Measurements from ENCODE around the gene IGFLR1.

DNA sequence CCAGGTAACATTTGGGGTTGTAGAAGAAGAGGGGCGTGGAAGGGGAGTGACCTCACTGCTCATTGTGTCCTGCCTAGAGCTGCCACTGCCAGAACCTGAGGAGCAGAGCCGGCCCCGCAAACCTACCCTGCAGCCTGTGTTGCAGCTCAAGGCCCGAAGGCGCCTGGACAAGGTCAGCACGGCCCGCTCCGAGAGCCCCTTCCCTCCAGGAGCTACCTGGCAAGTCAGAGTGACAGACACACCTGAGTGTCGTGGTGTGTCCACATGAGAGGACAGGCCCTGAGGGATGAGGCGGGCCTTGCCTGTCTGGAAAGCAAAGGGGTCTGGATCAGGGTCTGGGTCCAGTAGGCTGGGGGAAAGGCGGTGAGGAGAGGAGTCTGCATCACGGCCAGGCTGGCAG lies 17.7 kb downstream of the IGFLR1 start:
- TF ChIP-seq CREB1 (IDR thresholded peaks at IDR 0.05; ENCODE audit: low read depth) (no peak), RAD21 (IDR thresholded peaks at IDR 0.05; ENCODE audit: low read depth) (no peak), EGR1 (IDR thresholded peaks at IDR 0.05) (no peak), REST (IDR thresholded peaks at IDR 0.05; ENCODE audit: low read depth) (no peak), EP300 (IDR thresholded peaks at IDR 0.05; ENCODE audit: borderline replicate concordance) (no peak), TAF1 (IDR thresholded peaks at IDR 0.05; ENCODE audit: low read depth) (no peak), MAX (IDR thresholded peaks at IDR 0.05) (no peak), TCF12 (IDR thresholded peaks at IDR 0.05; ENCODE audit: low read depth) (no peak), YY1 (IDR thresholded peaks at IDR 0.05; ENCODE audit: low read depth) (no peak)
